ENCODE results near the gene APOL1.
"Not testable (repeated sequence)": the region's sequence is repeated elsewhere in the genome, so short reads cannot be mapped to it uniquely, and the experiment has no call there.

The APOL1 gene

GRCh38 chr22:36225333-36225922, 27.5 kb upstream of the APOL1 start:
- Histone ChIP-seq H3K4me1 (ENCODE audit: control insufficient read depth, insufficient read depth, low read length, unreplicated experiment) (peaks cover 8% of the 10 kb centered on the region), H3K36me3 (ENCODE audit: insufficient read depth, low read length) (no peaks in the 10 kb centered on the region), H3K27ac (ENCODE audit: low read depth, low read length) (no peak overlapping the region), H3K27me3 (ENCODE audit: insufficient read depth, low read length) (no peaks in the 10 kb centered on the region), H2AFZ (ENCODE audit: low read length, unreplicated experiment) (no peak overlapping the region), H3K79me2 (ENCODE audit: control insufficient read depth, insufficient read depth, low read length, unreplicated experiment) (no peaks in the 10 kb centered on the region), H3K4me3 (ENCODE audit: low read depth, low read length) (no peak overlapping the region)

GRCh38 chr22:36226189-36226588, 26.7 kb upstream of the APOL1 start:
- no peak overlapping the region for H2AFZ ChIP-seq (ENCODE audit: low read length, unreplicated experiment)
- no peaks in the 10 kb centered on the region for H3K36me3 ChIP-seq (ENCODE audit: insufficient read depth, low read length)
- no peak overlapping the region for H3K4me3 ChIP-seq (ENCODE audit: low read depth, low read length)
- no peak overlapping the region for H3K27ac ChIP-seq (ENCODE audit: low read depth, low read length)
- H3K27me3 ChIP-seq (ENCODE audit: insufficient read depth, low read length), result no peaks in the 10 kb centered on the region
- no peaks in the 10 kb centered on the region for H3K79me2 ChIP-seq (ENCODE audit: control insufficient read depth, insufficient read depth, low read length, unreplicated experiment)
- H3K4me1 ChIP-seq (ENCODE audit: control insufficient read depth, insufficient read depth, low read length, unreplicated experiment), result peaks cover 4% of the 10 kb centered on the region

- Histone ChIP-seq H3K27me3 (ENCODE audit: insufficient read depth, low read length) (no peaks in the 10 kb centered on the region), H3K4me1 (ENCODE audit: control insufficient read depth, insufficient read depth, low read length, unreplicated experiment) (no peaks in the 10 kb centered on the region), H2AFZ (ENCODE audit: low read length, unreplicated experiment) (no peak overlapping the region), H3K27ac (ENCODE audit: low read depth, low read length) (no peak overlapping the region), H3K36me3 (ENCODE audit: insufficient read depth, low read length) (no peaks in the 10 kb centered on the region; the same call in 1 of the 2 replicates), H3K4me3 (ENCODE audit: low read depth, low read length) (no peak overlapping the region), H3K79me2 (ENCODE audit: control insufficient read depth, insufficient read depth, low read length, unreplicated experiment) (no peaks in the 10 kb centered on the region)
Observed at GRCh38 chr22:36227396-36227795, 25.5 kb upstream of the APOL1 start.

GRCh38 chr22:36227806-36228205, 25.1 kb upstream of the APOL1 start:
- no peak overlapping the region for H3K4me3 ChIP-seq (ENCODE audit: low read depth, low read length)
- H3K79me2 ChIP-seq (ENCODE audit: control insufficient read depth, insufficient read depth, low read length, unreplicated experiment), result no peaks in the 10 kb centered on the region
- no peaks in the 10 kb centered on the region for H3K27me3 ChIP-seq (ENCODE audit: insufficient read depth, low read length)
- no peak overlapping the region for H3K27ac ChIP-seq (ENCODE audit: low read depth, low read length)
- no peak overlapping the region for H2AFZ ChIP-seq (ENCODE audit: low read length, unreplicated experiment)
- H3K36me3 ChIP-seq (ENCODE audit: insufficient read depth, low read length), result no peaks in the 10 kb centered on the region; the same call in 1 of the 2 replicates
- H3K4me1 ChIP-seq (ENCODE audit: control insufficient read depth, insufficient read depth, low read length, unreplicated experiment), result no peaks in the 10 kb centered on the region

GRCh38 chr22:36228369-36228768, 24.6 kb upstream of the APOL1 start:
- not testable (repeated sequence) for H3K27ac ChIP-seq (ENCODE audit: low read depth, low read length); H3K79me2 ChIP-seq (ENCODE audit: control insufficient read depth, insufficient read depth, low read length, unreplicated experiment); H2AFZ ChIP-seq (ENCODE audit: low read length, unreplicated experiment); H3K4me3 ChIP-seq (ENCODE audit: low read depth, low read length); H3K4me1 ChIP-seq (ENCODE audit: control insufficient read depth, insufficient read depth, low read length, unreplicated experiment); H3K27me3 ChIP-seq (ENCODE audit: insufficient read depth, low read length); H3K36me3 ChIP-seq (ENCODE audit: insufficient read depth, low read length)

- H3K36me3 ChIP-seq (ENCODE audit: insufficient read depth, low read length), result no peaks in the 10 kb centered on the region; the same call in 1 of the 2 replicates
- H3K4me3 ChIP-seq (ENCODE audit: low read depth, low read length), result no peak overlapping the region
- no peaks in the 10 kb centered on the region for H3K4me1 ChIP-seq (ENCODE audit: control insufficient read depth, insufficient read depth, low read length, unreplicated experiment)
Observed at GRCh38 chr22:36228944-36229343, 24.0 kb upstream of the APOL1 start.

GRCh38 chr22:36229649-36230048, 23.3 kb upstream of the APOL1 start:
- not testable (repeated sequence) for H2AFZ ChIP-seq (ENCODE audit: low read length, unreplicated experiment); H3K4me3 ChIP-seq (ENCODE audit: low read depth, low read length); H3K36me3 ChIP-seq (ENCODE audit: insufficient read depth, low read length); H3K27me3 ChIP-seq (ENCODE audit: insufficient read depth, low read length); H3K4me1 ChIP-seq (ENCODE audit: control insufficient read depth, insufficient read depth, low read length, unreplicated experiment); H3K79me2 ChIP-seq (ENCODE audit: control insufficient read depth, insufficient read depth, low read length, unreplicated experiment); H3K27ac ChIP-seq (ENCODE audit: low read depth, low read length)

More at GRCh38 chr22:36228944-36229343, 24.0 kb upstream of the APOL1 start:
- Histone ChIP-seq H3K79me2 (ENCODE audit: control insufficient read depth, insufficient read depth, low read length, unreplicated experiment) (no peaks in the 10 kb centered on the region), H3K27me3 (ENCODE audit: insufficient read depth, low read length) (no peaks in the 10 kb centered on the region), H2AFZ (ENCODE audit: low read length, unreplicated experiment) (no peak overlapping the region), H3K27ac (ENCODE audit: low read depth, low read length) (no peak overlapping the region)

GRCh38 chr22:36231051-36231450, 21.9 kb upstream of the APOL1 start:
- H3K27me3 ChIP-seq (ENCODE audit: insufficient read depth, low read length), result not testable (repeated sequence)

GRCh38 chr22:36232715-36233401, 20.1 kb upstream of the APOL1 start:
- Histone ChIP-seq H3K36me3 (ENCODE audit: insufficient read depth, low read length) (peaks cover 13% of the 10 kb centered on the region), H3K27me3 (ENCODE audit: insufficient read depth, low read length) (no peaks in the 10 kb centered on the region), H3K79me2 (ENCODE audit: control insufficient read depth, insufficient read depth, low read length, unreplicated experiment) (peaks cover 35% of the 10 kb centered on the region), H2AFZ (ENCODE audit: low read length, unreplicated experiment) (no peak overlapping the region), H3K4me3 (ENCODE audit: low read depth, low read length) (no peak overlapping the region), H3K4me1 (ENCODE audit: control insufficient read depth, insufficient read depth, low read length, unreplicated experiment) (peaks cover 18% of the 10 kb centered on the region), H3K27ac (ENCODE audit: low read depth, low read length) (no peak overlapping the region)

More at GRCh38 chr22:36231051-36231450, 21.9 kb upstream of the APOL1 start:
- not testable (repeated sequence) for H2AFZ ChIP-seq (ENCODE audit: low read length, unreplicated experiment); H3K36me3 ChIP-seq (ENCODE audit: insufficient read depth, low read length); H3K4me3 ChIP-seq (ENCODE audit: low read depth, low read length); H3K27ac ChIP-seq (ENCODE audit: low read depth, low read length)
- peaks cover 17% of the 10 kb centered on the region for H3K79me2 ChIP-seq (ENCODE audit: control insufficient read depth, insufficient read depth, low read length, unreplicated experiment)
- peaks cover 12% of the 10 kb centered on the region for H3K4me1 ChIP-seq (ENCODE audit: control insufficient read depth, insufficient read depth, low read length, unreplicated experiment)

GRCh38 chr22:36233796-36234195, 19.1 kb upstream of the APOL1 start:
- Histone ChIP-seq H3K27ac (ENCODE audit: low read depth, low read length) (no peak overlapping the region), H2AFZ (ENCODE audit: low read length, unreplicated experiment) (no peak overlapping the region), H3K27me3 (ENCODE audit: insufficient read depth, low read length) (no peaks in the 10 kb centered on the region), H3K4me1 (ENCODE audit: control insufficient read depth, insufficient read depth, low read length, unreplicated experiment) (peaks cover 18% of the 10 kb centered on the region), H3K79me2 (ENCODE audit: control insufficient read depth, insufficient read depth, low read length, unreplicated experiment) (peaks cover 44% of the 10 kb centered on the region), H3K36me3 (ENCODE audit: insufficient read depth, low read length) (peaks cover 13% of the 10 kb centered on the region), H3K4me3 (ENCODE audit: low read depth, low read length) (no peak overlapping the region)

- peaks cover 46% of the 10 kb centered on the region for H3K79me2 ChIP-seq (ENCODE audit: control insufficient read depth, insufficient read depth, low read length, unreplicated experiment)
- H3K27ac ChIP-seq (ENCODE audit: low read depth, low read length), result no peak overlapping the region
- H3K27me3 ChIP-seq (ENCODE audit: insufficient read depth, low read length), result no peaks in the 10 kb centered on the region
- peaks cover 18% of the 10 kb centered on the region for H3K4me1 ChIP-seq (ENCODE audit: control insufficient read depth, insufficient read depth, low read length, unreplicated experiment)
- H3K4me3 ChIP-seq (ENCODE audit: low read depth, low read length), result no peak overlapping the region
- H2AFZ ChIP-seq (ENCODE audit: low read length, unreplicated experiment), result no peak overlapping the region
- peaks cover 13% of the 10 kb centered on the region for H3K36me3 ChIP-seq (ENCODE audit: insufficient read depth, low read length)
Observed at GRCh38 chr22:36234213-36234612, 18.7 kb upstream of the APOL1 start.

Measured in ACC112 (cell line).